IMR-90 (cell line): ENCODE data around the gene API5. TPM values are rescaled to one million over a fixed set of nuclear protein-coding genes. Genes with fewer than 3 reads are reported as not detected.

ENCODE experiments used
- ATAC-seq: fragments of 200-7000 bp; cut with Tn5 transposase; 2 replicates; pipeline ENCODE4 v1.9.1; 2020; ENCODE audit warnings: low read depth, mild to moderate bottlenecking, moderate library complexity
- BruUV-seq: library from RNA; stranded (reverse); fragments of 400-500 nt; replicated peaks from 2 replicates; lab custom pipeline; 2021; lab: Mats Ljungman, UMichigan
- CTCF ChIA-PET: fragments of 300-600 bp; formaldehyde crosslinking; extraction: SDS; loops from one replicate; lab custom pipeline; 2021; ENCODE audit warnings: antibody characterized with exemption; lab: Yijun Ruan, JAX
- POLR2A ChIA-PET: fragments of 300-600 bp; sonication (Branson Sonifier 250); formaldehyde crosslinking; loops from one replicate; lab custom pipeline; 2022; ENCODE audit warnings: antibody characterized with exemption; ENCODE audit not compliant: unreplicated experiment; lab: Charles Lee
- DNase-seq: peaks from one replicate; pipeline ENCODE4 v3.0.0; 2013
- H2AFZ ChIP-seq: replicated peaks from 2 replicates; pipeline ENCODE3; 2013; ENCODE audit warnings: low read length, mild to moderate bottlenecking; ENCODE audit not compliant: poor library complexity
- H2AK5ac ChIP-seq: 2 replicates; pipeline ENCODE4 v1.6.1; 2013; ENCODE audit warnings: low read depth, low read length, inconsistent platforms
- H2AK9ac ChIP-seq: replicated peaks from 2 replicates; pipeline ENCODE3; 2013; ENCODE audit warnings: mild to moderate bottlenecking, low read depth, low read length, moderate library complexity; ENCODE audit not compliant: poor library complexity
- H2BK120ac ChIP-seq: 2 replicates; pipeline ENCODE4 v1.6.1; 2013; ENCODE audit warnings: low read depth, low read length, inconsistent platforms
- H2BK15ac ChIP-seq: 3 replicates; pipeline ENCODE4 v1.6.1; 2013; ENCODE audit warnings: low read depth, low read length, inconsistent platforms
- H2BK20ac ChIP-seq: 2 replicates; pipeline ENCODE4 v1.6.1; 2013; ENCODE audit warnings: low read depth, mild to moderate bottlenecking, inconsistent platforms, low read length, moderate library complexity
- H2BK5ac ChIP-seq: 2 replicates; pipeline ENCODE4 v1.6.1; 2013; ENCODE audit warnings: mild to moderate bottlenecking, low read depth, low read length, inconsistent platforms; ENCODE audit not compliant: poor library complexity, severe bottlenecking
- H3K14ac ChIP-seq: replicated peaks from 2 replicates; pipeline ENCODE4 v1.6.1; 2013; ENCODE audit warnings: low read depth, low read length, inconsistent platforms
- H3K18ac ChIP-seq: 2 replicates; pipeline ENCODE4 v1.6.1; 2013; ENCODE audit warnings: low read depth, low read length, control low read depth
- H3K23ac ChIP-seq: 2 replicates; pipeline ENCODE4 v1.6.1; 2013; ENCODE audit warnings: low read depth, low read length, inconsistent platforms
- H3K27ac ChIP-seq: 2 replicates; pipeline ENCODE4 v1.5.1; 2013; ENCODE audit warnings: mild to moderate bottlenecking, control low read depth, low read length; ENCODE audit not compliant: insufficient read depth
- H3K27me3 ChIP-seq: 2 replicates; pipeline ENCODE4 v1.6.1; 2013; ENCODE audit warnings: low read length; ENCODE audit not compliant: control insufficient read depth, insufficient read depth
- H3K36me3 ChIP-seq: 2 replicates; pipeline ENCODE4 v1.6.1; 2013; ENCODE audit warnings: low read length, mixed read lengths; ENCODE audit not compliant: control insufficient read depth, insufficient read depth
- H3K4ac ChIP-seq: 2 replicates; pipeline ENCODE4 v1.6.1; 2013; ENCODE audit warnings: low read depth, low read length, inconsistent platforms
- H3K4me1 ChIP-seq: 2 replicates; pipeline ENCODE4 v1.6.1; 2013; ENCODE audit warnings: low read length, mixed read lengths; ENCODE audit not compliant: control insufficient read depth, insufficient read depth
- H3K4me2 ChIP-seq: 2 replicates; pipeline ENCODE4 v1.6.1; 2013; ENCODE audit warnings: low read depth, mild to moderate bottlenecking, control low read depth, low read length, moderate library complexity
- H3K4me3 ChIP-seq: 2 replicates; pipeline ENCODE4 v1.5.1; 2013; ENCODE audit warnings: low read depth, mild to moderate bottlenecking, control low read depth, low read length, moderate library complexity; ENCODE audit not compliant: insufficient read depth
- H3K56ac ChIP-seq: 2 replicates; pipeline ENCODE4 v1.6.1; 2013; ENCODE audit warnings: low read length, inconsistent platforms; ENCODE audit not compliant: insufficient read depth; ENCODE audit errors: extremely low read depth
- H3K79me1 ChIP-seq, 2 experiments: 2 replicates each; pipeline ENCODE4 v1.6.1; 2013; ENCODE audit warnings: low read length in 2 of 2, inconsistent platforms in 1 of 2, low read depth in 1 of 2
- H3K9ac ChIP-seq: 2 replicates; pipeline ENCODE4 v1.6.1; 2013; ENCODE audit warnings: low read depth, low read length, control low read depth
- H3K9me1 ChIP-seq: 2 replicates; pipeline ENCODE4 v1.6.1; 2013; ENCODE audit warnings: low read length, inconsistent platforms; ENCODE audit not compliant: insufficient read depth
- H3K9me3 ChIP-seq: 2 replicates; pipeline ENCODE4 v1.6.1; 2013; ENCODE audit warnings: low read length; ENCODE audit not compliant: control insufficient read depth, insufficient read depth
- H4K20me1 ChIP-seq: 2 replicates; pipeline ENCODE4 v1.6.1; 2013; ENCODE audit warnings: low read length, inconsistent platforms; ENCODE audit not compliant: insufficient read depth
- H4K5ac ChIP-seq: 2 replicates; pipeline ENCODE4 v1.6.1; 2013; ENCODE audit warnings: mild to moderate bottlenecking, low read depth, low read length, control low read depth
- H4K8ac ChIP-seq, 2 experiments: 2 replicates each; pipeline ENCODE4 v1.6.1; 2013; ENCODE audit warnings: low read depth in 2 of 2, low read length in 2 of 2, control low read depth in 1 of 2, inconsistent platforms in 1 of 2
- H4K91ac ChIP-seq: 2 replicates; pipeline ENCODE4 v1.6.1; 2013; ENCODE audit warnings: low read depth, low read length, inconsistent platforms; ENCODE audit not compliant: insufficient read depth
- CEBPB ChIP-seq: IDR thresholded peaks from 2 replicates; pipeline ENCODE4 v1.6.1; 2012; ENCODE audit warnings: low read depth, low read length, improper control_type of control experiment
- CHD1 ChIP-seq: IDR thresholded peaks from 2 replicates; pipeline ENCODE4 v1.6.1; 2012; ENCODE audit warnings: low read depth, low read length, improper control_type of control experiment
- ELK1 ChIP-seq: fragments of 150-350 bp; IDR thresholded peaks from 2 replicates; pipeline ENCODE4 v1.6.1; 2016; ENCODE audit warnings: low read depth, mild to moderate bottlenecking, low read length, moderate library complexity, borderline replicate concordance
- FOS ChIP-seq: fragments of 150-350 bp; IDR thresholded peaks from 2 replicates; pipeline ENCODE4 v1.6.1; 2016; ENCODE audit warnings: low read depth, low read length
- MAFK ChIP-seq: IDR thresholded peaks from 2 replicates; pipeline ENCODE4 v1.6.1; 2012; ENCODE audit warnings: low read depth, low read length, improper control_type of control experiment
- MAZ ChIP-seq: IDR thresholded peaks from 2 replicates; pipeline ENCODE4 v1.6.1; 2012; ENCODE audit warnings: low read depth, mild to moderate bottlenecking, low read length, improper control_type of control experiment, moderate library complexity, borderline replicate concordance
- MXI1 ChIP-seq: IDR thresholded peaks from 2 replicates; pipeline ENCODE4 v1.6.1; 2012; ENCODE audit warnings: low read depth, mild to moderate bottlenecking, low read length, moderate library complexity, borderline replicate concordance
- POLR2A ChIP-seq: IDR thresholded peaks from 2 replicates; pipeline ENCODE4 v1.6.1; 2012; ENCODE audit warnings: mild to moderate bottlenecking, low read depth, low read length
- RCOR1 ChIP-seq: IDR thresholded peaks from 2 replicates; pipeline ENCODE4 v1.6.1; 2012; ENCODE audit warnings: mild to moderate bottlenecking, low read length, improper control_type of control experiment; ENCODE audit not compliant: insufficient replicate concordance
- WGBS, 2 experiments: methylation state at CpG; one replicate each; pipeline versions ENCODE4 v1.1.5 to v1.1.7; 2013; ENCODE audit warnings: missing lambda C conversion rate in 2 of 2; ENCODE audit not compliant: insufficient read length in 1 of 2; ENCODE audit errors: extremely low coverage in 2 of 2; 5-methylcytosine and 5-hydroxymethylcytosine counted together
- dilution Hi-C: fragments of 300-500 bp; cut with HindIII; formaldehyde crosslinking; loops from one replicate; pipeline ENCODE4 v1.14.3; 2018; ENCODE audit warnings: low sequenced_read_pairs; ENCODE audit not compliant: unreplicated experiment
- in situ Hi-C: fragments of 300-500 bp; cut with MboI; formaldehyde crosslinking; loops from 3 replicates; pipeline ENCODE4 v1.14.3; 2019; ENCODE audit warnings: low sequenced_read_pairs, inconsistent platforms, mixed read lengths
- intact Hi-C: fragments of 100-400 bp; cut with micrococcal nuclease; formaldehyde crosslinking; loops from 2 replicates; pipeline ENCODE4 v1.10.0; 2022
- polyA plus RNA-seq, 3 experiments: library from polyadenylated mRNA; depleted of rRNA; stranded (reverse); fragments of >200 nt; gene quantifications; 2 replicates each; pipeline ENCODE4 v1.2.3, GENCODE V29; 2012; ENCODE audit warnings: low replicate concordance in 1 of 3
- total RNA-seq: library from RNA; depleted of rRNA; stranded (reverse); fragments of >200 nt; gene quantifications from 2 replicates; pipeline ENCODE4 v1.2.3, GENCODE V29; 2012
- TF ChIP-seq, protein P1 (sequence below): conservative IDR thresholded peaks from 2 replicates; pipeline ENCODE4 v1.5.1; 2012; ENCODE audit warnings: mild to moderate bottlenecking, low read depth, low read length, improper control_type of control experiment
- TF ChIP-seq, protein P2 (sequence below): fragments of 150-350 bp; IDR thresholded peaks from 2 replicates; pipeline ENCODE4 v1.6.1; 2017; ENCODE audit warnings: mild to moderate bottlenecking, antibody characterized with exemption, low read length, low read depth

The API5 gene
- total and polyA plus RNA-seq, 2 of the 4 experiments (the other 2 are of a cell fraction), result 44.9 to 59.9 TPM

DNA sequence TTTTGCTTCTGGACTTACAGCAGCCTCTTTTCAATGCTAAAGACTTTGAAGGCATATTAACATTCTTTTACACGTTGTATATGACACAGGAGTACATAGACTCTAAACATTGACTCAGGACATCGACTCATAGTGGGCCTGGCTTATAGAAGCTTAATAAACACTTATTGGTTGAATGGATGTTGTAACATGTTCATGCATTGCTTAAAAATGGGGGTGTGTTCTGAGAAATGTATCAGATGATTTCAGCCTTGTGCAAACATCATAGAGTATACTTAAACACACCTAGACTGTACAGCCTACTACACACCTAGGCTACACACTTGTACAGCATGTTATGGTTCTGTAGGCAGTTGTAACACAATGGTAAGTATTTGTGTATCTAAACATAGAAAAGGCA, 64.8 kb downstream of the API5 start:
- H4K91ac ChIP-seq, result no peak overlapping the region
- dilution Hi-C loops (no loop called here), intact Hi-C loops (no loop called here), in situ Hi-C loops (no loop called here)
- no peaks in the 10 kb centered on the region for H3K9me3 ChIP-seq
- H3K4me2 ChIP-seq, result peak overlapping the region; percentile 86; the same call in 1 of the 2 replicates
- no peak overlapping the region for H3K56ac ChIP-seq
- DNase-seq (peak; percentile 90), ATAC-seq (peak; percentile 97)
- no peak overlapping the region for H2BK20ac ChIP-seq
- no peaks in the 10 kb centered on the region; the same call in 1 of the 2 replicates for H3K9me1 ChIP-seq
- ChIA-PET CTCF (no interaction called here), POLR2A (no interaction called here)
- H3K79me1 ChIP-seq, result peaks cover 19 to 34% of the 10 kb centered on the region in 2 experiments
- no peak overlapping the region for H2BK120ac ChIP-seq
- peaks cover 11% of the 10 kb centered on the region for H3K36me3 ChIP-seq
- H2AK9ac ChIP-seq, result no peak overlapping the region
- H4K20me1 ChIP-seq, result peaks cover 7% of the 10 kb centered on the region; the same call in 1 of the 2 replicates
- no CpG with 5 or more reads among the region's 2 CpGs for WGBS, 2 experiments
- no peak overlapping the region for H4K5ac ChIP-seq
- H3K27me3 ChIP-seq, result no peaks in the 10 kb centered on the region
- TF ChIP-seq CEBPB, result peak; percentile 95
- TF ChIP-seq, protein P1, sequence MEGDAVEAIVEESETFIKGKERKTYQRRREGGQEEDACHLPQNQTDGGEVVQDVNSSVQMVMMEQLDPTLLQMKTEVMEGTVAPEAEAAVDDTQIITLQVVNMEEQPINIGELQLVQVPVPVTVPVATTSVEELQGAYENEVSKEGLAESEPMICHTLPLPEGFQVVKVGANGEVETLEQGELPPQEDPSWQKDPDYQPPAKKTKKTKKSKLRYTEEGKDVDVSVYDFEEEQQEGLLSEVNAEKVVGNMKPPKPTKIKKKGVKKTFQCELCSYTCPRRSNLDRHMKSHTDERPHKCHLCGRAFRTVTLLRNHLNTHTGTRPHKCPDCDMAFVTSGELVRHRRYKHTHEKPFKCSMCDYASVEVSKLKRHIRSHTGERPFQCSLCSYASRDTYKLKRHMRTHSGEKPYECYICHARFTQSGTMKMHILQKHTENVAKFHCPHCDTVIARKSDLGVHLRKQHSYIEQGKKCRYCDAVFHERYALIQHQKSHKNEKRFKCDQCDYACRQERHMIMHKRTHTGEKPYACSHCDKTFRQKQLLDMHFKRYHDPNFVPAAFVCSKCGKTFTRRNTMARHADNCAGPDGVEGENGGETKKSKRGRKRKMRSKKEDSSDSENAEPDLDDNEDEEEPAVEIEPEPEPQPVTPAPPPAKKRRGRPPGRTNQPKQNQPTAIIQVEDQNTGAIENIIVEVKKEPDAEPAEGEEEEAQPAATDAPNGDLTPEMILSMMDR, result no peak
- no peak for TF ChIP-seq ELK1
- TF ChIP-seq FOS, result peak; percentile 46
- TF ChIP-seq, protein P2, sequence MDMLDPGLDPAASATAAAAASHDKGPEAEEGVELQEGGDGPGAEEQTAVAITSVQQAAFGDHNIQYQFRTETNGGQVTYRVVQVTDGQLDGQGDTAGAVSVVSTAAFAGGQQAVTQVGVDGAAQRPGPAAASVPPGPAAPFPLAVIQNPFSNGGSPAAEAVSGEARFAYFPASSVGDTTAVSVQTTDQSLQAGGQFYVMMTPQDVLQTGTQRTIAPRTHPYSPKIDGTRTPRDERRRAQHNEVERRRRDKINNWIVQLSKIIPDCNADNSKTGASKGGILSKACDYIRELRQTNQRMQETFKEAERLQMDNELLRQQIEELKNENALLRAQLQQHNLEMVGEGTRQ, result no peak
- TF ChIP-seq CHD1, result no peak
- no peak for TF ChIP-seq POLR2A
- no peak for TF ChIP-seq MXI1
- TF ChIP-seq RCOR1, result no peak
- TF ChIP-seq MAZ, result no peak
- no peak for TF ChIP-seq MAFK
- no peaks in the 10 kb centered on the region for H3K4me1 ChIP-seq
- peak overlapping the region; percentile 87 for H2BK5ac ChIP-seq
- H2AFZ ChIP-seq, result no peak overlapping the region
- H3K4me3 ChIP-seq, result no peak overlapping the region
- H3K18ac ChIP-seq, result no peak overlapping the region
- H4K8ac ChIP-seq, result no peak overlapping the region
- no TSS peak for BruUV-seq
- H2AK5ac ChIP-seq, result no peak overlapping the region
- H3K9ac ChIP-seq, result no peak overlapping the region
- H3K23ac ChIP-seq, result no peak overlapping the region
- H3K14ac ChIP-seq, result no peak overlapping the region
- no peak overlapping the region for H2BK15ac ChIP-seq
- H3K4ac ChIP-seq, result no peak overlapping the region
- no peak overlapping the region for H3K27ac ChIP-seq
